ENCODE measurements around the gene LHFPL4. TPM values are rescaled to one million over a fixed set of nuclear protein-coding genes. Genes with fewer than 3 reads are reported as not detected.

Gene LHFPL4
- polyA plus RNA-seq, 1 experiment, result not detected

GRCh38 chr3:9450126-9450525, 103.5 kb downstream of the LHFPL4 start:
- DNase-seq (ENCODE audit: low read depth, low spot score), result no peak
- POLR2A ChIA-PET, result no interaction called here
- no peak for TF ChIP-seq CTCF (IDR thresholded peaks at IDR 0.05; ENCODE audit: low read depth, low read length)
- Histone ChIP-seq H3K27me3 (ENCODE audit: control insufficient read depth, insufficient read depth, low read length) (no peaks in the 10 kb centered on the region), H3K4me3 (ENCODE audit: low read depth, low read length) (no peak overlapping the region), H3K9me3 (ENCODE audit: control insufficient read depth, insufficient read depth, low read length) (no peaks in the 10 kb centered on the region), H3K27ac (ENCODE audit: low read depth, low read length) (no peak overlapping the region)
- CTCF ChIA-PET, result interaction anchor here (1.1 kb wide), 1 partner anchor 97 kb away, joined by 3 read pairs; no protein-coding TSS in a partner anchor

- no peak for DNase-seq (ENCODE audit: low read depth, low spot score)
- CTCF ChIA-PET, result no interaction called here
- POLR2A ChIA-PET, result no interaction called here
- Histone ChIP-seq H3K9me3 (ENCODE audit: control insufficient read depth, insufficient read depth, low read length) (no peaks in the 10 kb centered on the region), H3K27ac (ENCODE audit: low read depth, low read length) (no peak overlapping the region), H3K27me3 (ENCODE audit: control insufficient read depth, insufficient read depth, low read length) (no peaks in the 10 kb centered on the region), H3K4me3 (ENCODE audit: low read depth, low read length) (no peak overlapping the region)
- TF ChIP-seq CTCF (IDR thresholded peaks at IDR 0.05; ENCODE audit: low read depth, low read length), result no peak
These were observed 105.0 kb downstream of the LHFPL4 start for GRCh38 chr3:9448643-9449042.

Other genes starting within 250 kb of the LHFPL4 start
- gene THUMPD3, start 190.8 kb downstream of the LHFPL4 start, polyA plus RNA-seq (2011; rRNA removed), result 43.3 and 49.8 TPM in 2 replicates
- gene SETD5, start 156.2 kb downstream of the LHFPL4 start, polyA plus RNA-seq (2011; rRNA removed), result 62.4 and 75.0 TPM in 2 replicates
- gene MTMR14, start 95.7 kb upstream of the LHFPL4 start, polyA plus RNA-seq (2011; rRNA removed), result 30.3 and 30.5 TPM in 2 replicates
- not detected in 2 replicates for gene CPNE9, start 150.0 kb upstream of the LHFPL4 start, polyA plus RNA-seq (2011; rRNA removed)
- gene BRPF1, start 177.9 kb upstream of the LHFPL4 start, polyA plus RNA-seq (2011; rRNA removed), result 5.7 and 8.3 TPM in 2 replicates
- gene OGG1, start 196.1 kb upstream of the LHFPL4 start, polyA plus RNA-seq (2011; rRNA removed), result 23.5 and 26.5 TPM in 2 replicates
- gene CAMK1, start 216.1 kb upstream of the LHFPL4 start, polyA plus RNA-seq (2011; rRNA removed), result 26.8 and 28.7 TPM in 2 replicates
- gene TADA3, start 238.7 kb upstream of the LHFPL4 start, polyA plus RNA-seq (2011; rRNA removed), result 61.8 and 83.7 TPM in 2 replicates
- 199 and 200 TPM in 2 replicates for gene ARPC4, start 239.3 kb upstream of the LHFPL4 start, polyA plus RNA-seq (2011; rRNA removed)

Data from AG04450 (cell line).